ENCODE data around the gene TRAK2. TPM values are rescaled to one million over a fixed set of nuclear protein-coding genes. Genes with fewer than 3 reads are reported as not detected.

The TRAK2 gene
- total RNA-seq, 2 donors from 2014 or later: 14.8 to 15.2 TPM

DNA sequence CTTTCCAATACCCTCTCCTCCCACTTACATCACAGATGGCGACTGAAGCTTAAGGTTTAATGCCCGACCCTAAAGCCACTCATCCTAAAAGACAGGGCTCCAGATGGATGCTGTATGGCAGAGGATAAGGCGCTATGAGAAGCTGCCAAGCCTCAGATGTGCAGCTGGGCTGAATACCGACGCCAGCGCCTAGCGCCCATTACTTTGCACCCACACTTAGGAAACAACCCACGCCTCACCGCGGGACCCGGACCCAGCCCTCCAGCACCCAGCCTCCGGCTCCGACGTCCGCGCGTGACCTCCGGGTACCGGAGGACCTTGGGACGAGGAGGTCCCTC lies 335 bp downstream of the TRAK2 start:
- no peak for TF ChIP-seq CTCF (conservative IDR thresholded peaks at IDR 0.05)
- Mint-ChIP-seq H3K27me3 (ENCODE audit: insufficient read depth) (no peaks in the 10 kb centered on the region), H3K4me1 (peaks cover 45% of the 10 kb centered on the region), H3K27ac (peak overlapping the region; percentile 95), H3K36me3 (ENCODE audit: low read depth) (no peaks in the 10 kb centered on the region), H3K4me3 (peak overlapping the region; percentile 94), H3K9me3 (no peaks in the 10 kb centered on the region)
- Histone ChIP-seq H3K27me3 (ENCODE audit: control insufficient read depth, insufficient read depth, low read length, poor library complexity, severe bottlenecking) (no peaks in the 10 kb centered on the region), H3K36me3 (ENCODE audit: control insufficient read depth, insufficient read depth, low read length) (no peaks in the 10 kb centered on the region), H3K4me3 (ENCODE audit: low read length) (peak overlapping the region; percentile 95), H3K4me1 (ENCODE audit: control insufficient read depth, insufficient read depth, low read length) (peaks cover 7% of the 10 kb centered on the region), H3K9me3 (ENCODE audit: control insufficient read depth, low read length) (no peaks in the 10 kb centered on the region), H3K27ac (ENCODE audit: low read depth, low read length) (peak overlapping the region; percentile 6), H3K9ac (ENCODE audit: extremely low read depth, low read length, poor library complexity, severe bottlenecking) (peak overlapping the region; percentile 59)
- DNase-seq: no peak
- WGBS, 2 experiments (ENCODE audit: insufficient coverage in 1 of 2, insufficient read length in 1 of 2): 0% methylated on average over 9 to 20 of the region's 20 CpGs

- no peak overlapping the region for H3K27ac ChIP-seq (ENCODE audit: low read depth, low read length)
- H3K36me3 ChIP-seq (ENCODE audit: control insufficient read depth, insufficient read depth, low read length): no peaks in the 10 kb centered on the region
- H3K4me1 ChIP-seq (ENCODE audit: control insufficient read depth, insufficient read depth, low read length): peaks cover 7% of the 10 kb centered on the region
- H3K9ac ChIP-seq (ENCODE audit: extremely low read depth, low read length, poor library complexity, severe bottlenecking): no peak overlapping the region
- Mint-ChIP-seq H3K4me1 (peaks cover 53% of the 10 kb centered on the region), H3K36me3 (ENCODE audit: low read depth) (no peaks in the 10 kb centered on the region), H3K27ac (no peak overlapping the region), H3K4me3 (peak overlapping the region; percentile 94), H3K9me3 (no peaks in the 10 kb centered on the region), H3K27me3 (ENCODE audit: insufficient read depth) (no peaks in the 10 kb centered on the region)
- no peak for TF ChIP-seq CTCF (conservative IDR thresholded peaks at IDR 0.05)
- 82 to 92% methylated on average over 2 to 4 of the region's 4 CpGs for WGBS, 2 experiments (ENCODE audit: insufficient coverage in 1 of 2, insufficient read length in 1 of 2)
- peak overlapping the region; percentile 21 for H3K4me3 ChIP-seq (ENCODE audit: low read length)
- H3K27me3 ChIP-seq (ENCODE audit: control insufficient read depth, insufficient read depth, low read length, poor library complexity, severe bottlenecking): no peaks in the 10 kb centered on the region
- no peaks in the 10 kb centered on the region for H3K9me3 ChIP-seq (ENCODE audit: control insufficient read depth, low read length)
- DNase-seq: no peak
Measured at GRCh38 chr2:201448701-201449100, 2.6 kb downstream of the TRAK2 start.

GRCh38 chr2:201448061-201448460 lies 3.2 kb downstream of the TRAK2 start:
- WGBS, 2 experiments (ENCODE audit: insufficient coverage in 1 of 2, insufficient read length in 1 of 2): 89 to 91% methylated on average over 1 of the region's 1 CpG
- Mint-ChIP-seq H3K9me3 (no peaks in the 10 kb centered on the region), H3K27ac (no peak overlapping the region), H3K4me1 (peaks cover 48% of the 10 kb centered on the region), H3K27me3 (ENCODE audit: insufficient read depth) (no peaks in the 10 kb centered on the region), H3K36me3 (ENCODE audit: low read depth) (no peaks in the 10 kb centered on the region), H3K4me3 (no peak overlapping the region)
- H3K36me3 ChIP-seq (ENCODE audit: control insufficient read depth, insufficient read depth, low read length): no peaks in the 10 kb centered on the region
- H3K9ac ChIP-seq (ENCODE audit: extremely low read depth, low read length, poor library complexity, severe bottlenecking): no peak overlapping the region
- H3K4me1 ChIP-seq (ENCODE audit: control insufficient read depth, insufficient read depth, low read length): peaks cover 7% of the 10 kb centered on the region
- DNase-seq: no peak
- H3K27ac ChIP-seq (ENCODE audit: low read depth, low read length): no peak overlapping the region
- H3K9me3 ChIP-seq (ENCODE audit: control insufficient read depth, low read length): no peaks in the 10 kb centered on the region
- no peak overlapping the region for H3K4me3 ChIP-seq (ENCODE audit: low read length)
- no peaks in the 10 kb centered on the region for H3K27me3 ChIP-seq (ENCODE audit: control insufficient read depth, insufficient read depth, low read length, poor library complexity, severe bottlenecking)
- TF ChIP-seq CTCF (conservative IDR thresholded peaks at IDR 0.05): no peak
